Tongue (tissue), 2 donors: ENCODE measurements around the gene PTPRU. TPM values are rescaled to one million over a fixed set of nuclear protein-coding genes. Genes with fewer than 3 reads are reported as not detected.
"Not testable (repeated sequence)": the region's sequence is repeated elsewhere in the genome, so short reads cannot be mapped to it uniquely, and the experiment has no call there.

Experiments used
- DNase-seq: peaks from one replicate; pipeline ENCODE4 v3.0.0-alpha.2; 2015
- total RNA-seq: library from RNA; depleted of rRNA; stranded (reverse); fragments of >200 nt; gene quantifications from one replicate; pipeline ENCODE4 v1.2.3, GENCODE V29; 2014

Gene PTPRU
- total RNA-seq, 1 donor from 2014 or later, result 42.5 TPM

GRCh38 chr1:29222260-29222659, 14.1 kb upstream of the PTPRU start:
- not testable (repeated sequence) for DNase-seq

GRCh38 chr1:29222686-29223085, 13.6 kb upstream of the PTPRU start:
- no peak for DNase-seq

GRCh38 chr1:29223521-29223920, 12.8 kb upstream of the PTPRU start:
- DNase-seq, result no peak

- DNase-seq, result no peak
These were observed 11.9 kb upstream of the PTPRU start for GRCh38 chr1:29224356-29224837.

- DNase-seq, result no peak
These were observed 11.0 kb upstream of the PTPRU start for GRCh38 chr1:29225361-29225760.

- no peak for DNase-seq
These were observed 8.8 kb upstream of the PTPRU start for GRCh38 chr1:29227511-29227910.

GRCh38 chr1:29230204-29230552, 6.1 kb upstream of the PTPRU start:
- DNase-seq, result no peak

GRCh38 chr1:29230553-29231378, 5.6 kb upstream of the PTPRU start, which contains the start of gene MECR:
Gene MECR (minus strand): TSS chr1:29230934. CDS start chr1:29230906, 28 bp downstream.
- peak; percentile 96 for DNase-seq

- no peak for DNase-seq
These were observed 3.9 kb upstream of the PTPRU start for GRCh38 chr1:29232387-29232786.

- DNase-seq, result no peak
These were observed 2.6 kb upstream of the PTPRU start for GRCh38 chr1:29233693-29234092.

GRCh38 chr1:29234471-29234870, 1.9 kb upstream of the PTPRU start:
- no peak for DNase-seq

GRCh38 chr1:29234881-29235280, 1.4 kb upstream of the PTPRU start:
- not testable (repeated sequence) for DNase-seq

GRCh38 chr1:29236712-29237128, 398 bp downstream of the PTPRU start:
- DNase-seq, result no peak

GRCh38 chr1:29237129-29237821, 953 bp downstream of the PTPRU start:
- DNase-seq, result peak; percentile 63

GRCh38 chr1:29237852-29238619, 1.7 kb downstream of the PTPRU start:
- DNase-seq, result peak; percentile 44

GRCh38 chr1:29238620-29239002, 2.3 kb downstream of the PTPRU start:
- DNase-seq, result no peak

- DNase-seq, result no peak
These were observed 2.8 kb downstream of the PTPRU start for GRCh38 chr1:29239142-29239541.

GRCh38 chr1:29240400-29240837, 4.1 kb downstream of the PTPRU start:
- DNase-seq, result peak; percentile 63

- DNase-seq, result no peak
These were observed 4.7 kb downstream of the PTPRU start for GRCh38 chr1:29240986-29241385.

- DNase-seq, result no peak
These were observed 6.9 kb downstream of the PTPRU start for GRCh38 chr1:29243023-29243870.

GRCh38 chr1:29243871-29244200, 7.5 kb downstream of the PTPRU start:
- DNase-seq, result no peak

GRCh38 chr1:29245261-29245660, 8.9 kb downstream of the PTPRU start:
- no peak for DNase-seq
